D721Med (cell line): ENCODE measurements around the gene CCDC15.
"Not testable (repeated sequence)": the region's sequence is repeated elsewhere in the genome, so short reads cannot be mapped to it uniquely, and the experiment has no call there.

Experiments used
- DNase-seq: peaks from one replicate; pipeline ENCODE4 v3.0.0; 2011; ENCODE audit warnings: low spot score; ENCODE audit not compliant: insufficient read length
- FAIRE-seq: peaks from 2 replicates; lab custom pipeline; 2011; peaks lifted over from hg19 to GRCh38; lab: Jason Lieb, UNC
- TF ChIP-seq, protein P1 (sequence below): IDR thresholded peaks from 2 replicates; pipeline ENCODE4 v1.5.1; 2012; ENCODE audit warnings: mild to moderate bottlenecking, control low read depth; ENCODE audit not compliant: insufficient read depth; ENCODE audit errors: missing control alignments

Gene CCDC15

DNA sequence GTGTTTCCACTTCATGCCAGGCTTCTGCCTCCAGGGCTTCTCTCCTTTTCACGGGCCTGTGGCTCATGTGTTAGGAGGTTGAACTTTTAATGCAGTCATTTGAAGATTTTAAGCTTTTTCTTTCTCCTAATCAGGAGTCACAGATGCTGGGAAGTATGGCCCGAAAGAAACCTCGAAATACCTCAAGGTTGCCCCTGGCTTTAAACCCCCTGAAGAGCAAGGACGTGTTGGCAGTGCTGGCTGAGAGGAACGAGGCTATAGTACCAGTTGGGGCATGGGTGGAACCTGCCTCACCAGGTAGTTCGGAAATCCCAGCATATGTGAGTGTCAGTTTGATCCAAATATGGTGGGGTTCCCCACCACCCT lies 571 bp downstream of the CCDC15 start:
- FAIRE-seq (no peak), DNase-seq (no peak)
- TF ChIP-seq, protein P1, sequence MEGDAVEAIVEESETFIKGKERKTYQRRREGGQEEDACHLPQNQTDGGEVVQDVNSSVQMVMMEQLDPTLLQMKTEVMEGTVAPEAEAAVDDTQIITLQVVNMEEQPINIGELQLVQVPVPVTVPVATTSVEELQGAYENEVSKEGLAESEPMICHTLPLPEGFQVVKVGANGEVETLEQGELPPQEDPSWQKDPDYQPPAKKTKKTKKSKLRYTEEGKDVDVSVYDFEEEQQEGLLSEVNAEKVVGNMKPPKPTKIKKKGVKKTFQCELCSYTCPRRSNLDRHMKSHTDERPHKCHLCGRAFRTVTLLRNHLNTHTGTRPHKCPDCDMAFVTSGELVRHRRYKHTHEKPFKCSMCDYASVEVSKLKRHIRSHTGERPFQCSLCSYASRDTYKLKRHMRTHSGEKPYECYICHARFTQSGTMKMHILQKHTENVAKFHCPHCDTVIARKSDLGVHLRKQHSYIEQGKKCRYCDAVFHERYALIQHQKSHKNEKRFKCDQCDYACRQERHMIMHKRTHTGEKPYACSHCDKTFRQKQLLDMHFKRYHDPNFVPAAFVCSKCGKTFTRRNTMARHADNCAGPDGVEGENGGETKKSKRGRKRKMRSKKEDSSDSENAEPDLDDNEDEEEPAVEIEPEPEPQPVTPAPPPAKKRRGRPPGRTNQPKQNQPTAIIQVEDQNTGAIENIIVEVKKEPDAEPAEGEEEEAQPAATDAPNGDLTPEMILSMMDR, result no peak

DNA sequence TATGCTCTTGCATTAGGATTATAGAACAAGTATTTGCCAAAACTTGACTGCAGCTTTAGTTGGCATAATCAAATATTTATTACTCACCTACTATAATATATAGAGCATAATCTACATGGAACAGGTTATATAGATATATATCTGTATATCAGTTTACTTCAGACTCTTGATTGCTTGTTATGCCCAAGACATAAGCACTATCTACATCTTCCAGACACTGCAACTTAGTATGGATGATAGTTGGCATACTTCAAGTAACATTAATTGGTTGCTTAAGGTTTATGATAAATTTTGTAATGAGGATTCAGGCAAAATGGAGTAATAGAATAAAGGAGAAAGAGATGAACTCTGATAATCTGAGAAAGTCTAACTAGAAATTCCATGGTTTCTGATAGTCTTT lies 1.0 kb downstream of the CCDC15 start:
- TF ChIP-seq, protein P1, result no peak
- FAIRE-seq, result no peak

DNA sequence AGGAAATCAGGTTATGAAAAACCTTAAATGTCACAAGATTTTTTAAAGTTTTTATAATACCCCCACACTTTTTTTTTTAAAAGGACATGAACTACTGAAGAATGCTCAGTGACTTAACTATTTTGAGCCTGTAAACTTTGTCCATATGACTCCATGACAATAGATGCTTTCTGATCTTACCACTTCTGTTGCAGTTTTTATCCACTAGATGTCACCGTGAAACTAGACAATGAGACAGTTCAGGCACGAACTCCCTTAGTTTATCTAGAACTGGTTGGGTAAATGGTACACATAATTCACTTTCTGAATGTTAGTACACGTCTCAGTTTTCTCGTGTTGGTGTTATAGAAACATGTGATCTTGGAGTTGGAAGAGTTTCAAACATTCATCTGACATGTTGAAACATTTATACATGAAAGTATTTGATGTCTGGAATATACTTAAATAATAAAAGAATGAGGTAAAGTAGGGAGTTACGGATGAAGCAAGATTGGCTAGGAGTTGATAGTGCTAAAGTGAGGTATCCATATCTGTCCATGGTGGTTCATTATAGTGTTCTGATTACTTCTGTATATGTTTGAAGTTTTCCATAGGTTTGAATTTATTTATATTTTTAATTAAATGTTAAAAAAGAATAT lies 8.1 kb downstream of the CCDC15 start:
- peak; percentile 88 for FAIRE-seq
- DNase-seq, result peak; percentile 22
- TF ChIP-seq, protein P1, result peak; percentile 82

More for the DNA sequence above, 1.0 kb downstream of the CCDC15 start:
- DNase-seq, result no peak

DNA sequence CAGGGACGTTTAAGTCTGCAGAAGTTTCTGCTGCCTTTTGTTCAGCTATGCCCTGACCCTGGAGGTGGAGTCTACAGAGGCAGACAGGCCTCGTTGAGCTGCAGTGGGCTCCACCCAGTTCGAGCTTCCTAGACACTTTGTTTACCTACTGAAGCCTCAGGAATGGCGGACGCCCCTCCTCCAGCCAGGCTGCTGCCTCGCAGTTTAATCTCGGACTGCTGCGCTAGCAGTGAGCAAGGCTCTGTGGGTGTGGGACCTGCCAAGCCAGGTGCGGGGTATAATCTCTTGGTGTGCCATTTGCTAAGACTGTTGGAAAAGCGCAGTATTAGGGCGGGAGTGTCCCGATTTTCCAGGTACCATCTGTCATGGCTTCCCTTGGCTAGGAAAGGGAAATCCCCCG lies 14.2 kb downstream of the CCDC15 start:
- FAIRE-seq, DNase-seq: not testable (repeated sequence)

DNA sequence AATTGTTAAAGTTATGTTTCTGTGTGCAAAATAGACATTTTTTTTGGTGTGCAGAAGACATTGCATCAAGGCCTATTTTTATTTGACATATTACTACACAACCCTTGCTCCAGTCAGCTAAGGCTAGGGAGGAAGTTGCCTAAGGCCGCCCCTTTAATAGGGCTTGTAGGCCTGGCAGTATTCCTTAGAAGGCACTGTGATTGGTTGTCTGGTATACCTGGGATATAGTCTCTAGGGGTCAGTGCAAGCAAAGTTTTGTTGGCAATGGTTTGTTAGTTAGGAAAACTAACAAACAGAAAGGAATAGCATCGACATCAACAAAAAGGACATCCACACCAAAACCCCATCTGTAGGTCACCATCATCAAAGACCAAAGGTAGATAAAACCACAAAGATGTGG lies 16.9 kb downstream of the CCDC15 start:
- TF ChIP-seq, protein P1, result no peak
- DNase-seq (no peak), FAIRE-seq (no peak)

DNA sequence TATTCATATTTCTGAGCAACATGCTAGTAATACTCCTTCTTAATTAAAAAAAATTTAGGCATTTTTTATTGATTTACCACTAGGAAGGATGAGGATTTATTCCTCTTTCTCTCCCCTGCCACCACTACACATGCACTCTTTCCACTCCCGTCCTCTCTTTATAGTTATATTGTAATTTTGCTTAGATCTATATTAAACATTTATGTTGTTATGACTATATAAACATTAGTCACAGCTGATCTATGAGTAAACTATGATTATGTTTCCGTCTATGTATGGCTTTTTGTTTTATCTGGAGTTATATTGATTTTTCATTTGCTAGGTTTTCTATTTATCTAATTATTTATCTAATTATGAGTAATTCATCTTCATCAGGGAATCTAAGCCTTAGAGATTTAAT lies 17.8 kb downstream of the CCDC15 start:
- DNase-seq (no peak), FAIRE-seq (no peak)
- TF ChIP-seq, protein P1, result no peak

DNA sequence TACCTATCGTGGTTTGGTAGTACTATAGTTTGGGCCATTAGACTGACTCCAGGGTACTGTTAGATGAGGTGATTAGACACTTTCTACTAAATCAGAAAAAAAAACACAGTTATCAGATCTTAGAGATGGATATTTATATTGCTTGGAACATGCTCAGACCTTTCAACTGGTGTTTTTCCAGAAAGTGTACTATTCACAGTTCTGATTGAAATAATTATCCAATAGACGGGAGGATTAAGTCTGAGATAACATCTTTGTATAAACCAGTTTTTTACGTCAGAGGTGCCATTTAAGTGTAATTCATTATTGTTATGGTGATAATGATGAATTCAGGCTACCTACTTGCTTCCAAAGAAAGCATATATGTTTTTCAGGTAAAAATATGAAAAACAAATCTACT lies 22.5 kb downstream of the CCDC15 start:
- DNase-seq, result no peak
- TF ChIP-seq, protein P1, result no peak
- FAIRE-seq, result no peak

DNA sequence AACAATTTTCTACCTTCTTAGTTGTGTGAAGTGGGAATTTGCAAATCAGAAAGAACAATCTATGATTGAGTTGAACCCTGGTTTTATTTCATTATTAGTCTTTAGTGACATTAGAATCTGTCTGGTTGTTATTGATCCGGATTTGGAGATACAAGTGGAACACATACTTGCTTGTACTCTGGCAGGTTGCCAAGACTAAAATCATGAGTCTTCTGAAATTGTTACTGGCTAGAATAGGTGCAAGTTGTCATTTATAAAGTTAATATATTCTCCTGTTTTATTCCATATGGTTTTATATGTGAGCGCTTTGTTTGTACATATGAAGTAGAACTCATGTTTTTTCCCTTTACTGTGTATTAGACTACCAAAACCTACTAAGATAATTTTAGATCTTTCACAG lies 23.0 kb downstream of the CCDC15 start:
- TF ChIP-seq, protein P1, result no peak
- FAIRE-seq, result no peak
- no peak for DNase-seq
